Measurements from ENCODE around the gene PTPRM.

The PTPRM gene

DNA sequence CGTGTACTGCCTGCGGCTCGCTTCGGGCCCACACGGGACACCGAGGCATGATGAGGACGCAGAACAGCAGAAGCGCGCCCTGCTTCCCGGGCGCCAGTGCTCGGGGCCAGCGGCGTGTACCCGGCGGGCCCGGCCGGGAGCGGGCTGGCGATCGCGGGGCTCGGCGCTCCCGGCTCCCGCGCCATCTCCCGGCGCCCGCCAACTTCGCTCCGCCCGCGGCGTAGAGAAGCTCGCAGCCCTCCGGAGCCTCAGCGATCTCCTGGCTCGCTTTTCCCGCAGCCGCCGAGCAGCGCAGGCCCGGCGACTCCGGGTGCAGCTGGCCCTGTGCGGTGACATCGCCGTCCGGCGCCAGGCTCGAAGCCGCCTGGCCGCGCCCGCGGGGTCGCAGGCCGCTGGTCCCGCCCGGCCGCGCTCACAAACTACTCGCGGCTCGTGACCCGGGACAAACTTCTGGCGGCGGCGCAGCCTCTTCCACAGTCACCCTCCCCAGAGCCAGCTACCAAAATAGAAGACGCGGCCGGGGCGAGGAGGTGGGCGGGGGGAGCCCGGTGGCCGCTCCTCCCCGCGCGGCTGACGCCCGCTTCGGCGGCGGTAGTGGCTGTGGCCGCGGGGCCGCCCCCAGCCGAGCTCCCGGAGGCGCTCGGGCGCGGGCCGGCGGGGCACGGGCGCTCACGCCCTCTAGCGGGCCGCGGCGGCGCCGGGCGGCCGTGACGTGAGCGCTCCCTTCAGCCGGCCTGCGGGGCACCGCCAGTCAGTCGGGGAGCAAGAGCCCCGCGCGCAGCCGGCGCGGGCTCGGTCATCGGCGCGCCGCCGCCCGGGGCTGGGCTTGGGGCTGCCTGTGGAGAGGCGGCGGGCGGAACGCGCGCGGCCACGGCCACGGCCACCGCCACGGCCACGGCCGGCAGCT, at the start of gene PTPRM:
Gene PTPRM (plus strand): TSS at position 750 of the 907 bp plus-strand sequence. CDS start 503 bp downstream, outside the sequence.
- ATAC-seq (peak; percentile 90), DNase-seq (peak; percentile 58)

DNA sequence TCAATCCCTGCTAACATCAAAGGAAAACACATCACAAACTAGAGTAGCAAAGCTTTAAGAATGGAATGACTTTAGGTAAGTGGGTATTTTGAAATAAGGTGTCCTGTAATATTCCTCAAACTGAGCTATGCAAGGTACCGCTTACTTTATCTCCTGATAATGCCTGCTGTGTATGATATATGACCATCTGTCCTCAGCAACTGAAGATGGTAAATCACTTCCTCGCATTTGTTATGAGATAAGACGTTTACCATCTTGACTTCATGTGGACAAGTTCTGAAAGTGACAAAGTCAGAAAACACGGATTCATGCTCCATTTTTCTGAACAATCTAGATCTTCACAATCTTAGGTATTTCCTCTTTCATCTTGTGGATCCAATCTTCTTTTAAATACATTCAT, 49.3 kb upstream of the PTPRM start:
- DNase-seq (no peak), ATAC-seq (no peak)

DNA sequence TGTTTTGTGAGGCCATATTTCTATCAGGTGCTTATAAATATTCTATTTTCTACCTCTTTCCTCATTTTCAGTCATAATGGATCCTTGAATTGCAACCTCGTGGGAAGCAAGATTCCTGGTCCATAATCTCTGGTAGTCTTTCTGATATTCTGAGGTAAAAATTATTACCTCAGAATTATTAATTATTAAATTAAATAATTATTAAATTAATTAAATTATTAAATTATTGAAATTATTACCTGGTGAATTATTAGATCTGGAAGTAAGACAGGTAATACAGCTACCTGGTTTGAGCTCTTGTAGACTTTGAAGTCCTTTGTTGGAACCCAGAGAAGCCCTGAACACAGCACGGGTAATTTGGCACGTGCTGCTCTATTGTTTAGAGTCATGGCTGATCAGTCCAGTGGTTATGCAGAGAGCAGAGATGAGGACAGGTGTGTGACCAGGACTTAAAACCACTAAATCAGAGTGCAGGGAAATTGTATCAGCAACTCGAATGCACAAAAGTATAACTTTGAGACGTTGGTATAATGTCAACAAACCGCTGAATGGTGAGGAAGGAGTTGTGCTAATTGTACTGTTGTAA, 46.8 kb upstream of the PTPRM start:
- ATAC-seq (no peak), DNase-seq (no peak)

DNA sequence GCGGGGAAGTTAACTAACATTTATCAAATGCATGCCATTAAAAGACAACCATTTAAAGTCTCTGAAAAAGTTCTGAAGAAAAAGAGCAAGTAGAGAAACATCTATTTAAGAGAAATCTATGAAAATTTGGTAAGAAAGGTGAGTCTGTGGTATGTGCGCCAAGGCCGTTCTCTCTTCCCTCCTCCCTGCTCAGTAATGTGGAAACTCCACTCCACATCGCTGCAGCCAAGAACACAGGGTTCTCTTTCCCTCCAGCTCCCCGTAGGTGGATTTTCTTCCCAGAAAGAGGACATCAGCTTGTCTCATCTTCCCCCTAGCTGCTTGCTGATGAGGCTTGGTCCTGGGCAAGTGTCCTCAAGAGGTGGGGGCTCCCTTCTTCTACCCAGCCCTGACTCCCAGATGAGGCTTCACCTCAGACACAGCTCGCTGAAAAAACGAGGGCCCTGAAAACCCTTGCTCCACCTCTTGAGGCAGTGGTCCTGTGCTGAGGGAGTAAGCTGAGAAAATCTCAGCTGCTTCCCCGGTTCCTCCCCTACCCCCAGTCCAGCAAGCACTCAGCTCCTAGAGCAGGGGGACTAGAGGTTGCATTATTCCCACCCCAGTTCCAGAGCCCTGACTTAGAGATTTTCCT, 45.8 kb upstream of the PTPRM start:
- ATAC-seq (no peak), DNase-seq (no peak)

DNA sequence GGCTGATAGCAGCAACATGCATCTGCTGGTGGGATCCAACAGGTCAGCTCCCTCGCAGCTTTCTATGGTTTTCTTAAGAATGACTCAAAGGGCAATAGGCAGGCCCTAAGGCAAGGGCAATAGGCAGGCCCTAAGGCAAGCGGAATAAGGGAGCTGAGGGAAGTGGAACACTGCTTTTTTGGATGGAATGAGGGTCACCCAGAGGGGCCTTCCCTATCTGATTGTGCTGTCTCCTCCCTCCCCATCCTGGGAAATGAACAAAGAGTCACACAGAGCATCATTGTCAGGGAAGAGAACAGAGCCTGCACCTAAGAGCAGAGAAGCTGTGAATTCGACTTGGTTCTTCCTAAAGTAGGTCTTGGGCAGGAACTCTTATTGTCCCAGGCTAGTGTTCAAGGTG, 43.3 kb upstream of the PTPRM start:
- no peak for DNase-seq
- no peak for ATAC-seq

DNA sequence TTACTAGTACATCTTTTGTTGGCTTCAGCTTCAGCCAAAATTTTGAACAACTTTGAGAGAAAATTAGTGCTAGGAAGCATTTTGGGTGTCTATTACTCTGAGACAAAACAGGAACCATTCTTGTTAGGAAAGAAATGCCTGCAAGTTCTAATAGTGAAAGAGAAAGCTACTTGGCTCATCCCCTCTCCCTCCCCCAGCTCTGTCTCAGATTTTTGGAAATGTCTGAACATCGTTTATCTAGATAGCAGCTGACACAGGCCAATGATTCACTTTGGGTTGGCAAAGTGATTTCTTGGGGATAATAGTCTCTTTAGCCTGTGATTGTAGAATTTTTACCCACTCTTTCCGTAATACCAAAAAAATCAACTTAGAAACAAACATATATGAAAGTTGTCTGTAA, 42.3 kb upstream of the PTPRM start:
- DNase-seq: no peak
- no peak for ATAC-seq

DNA sequence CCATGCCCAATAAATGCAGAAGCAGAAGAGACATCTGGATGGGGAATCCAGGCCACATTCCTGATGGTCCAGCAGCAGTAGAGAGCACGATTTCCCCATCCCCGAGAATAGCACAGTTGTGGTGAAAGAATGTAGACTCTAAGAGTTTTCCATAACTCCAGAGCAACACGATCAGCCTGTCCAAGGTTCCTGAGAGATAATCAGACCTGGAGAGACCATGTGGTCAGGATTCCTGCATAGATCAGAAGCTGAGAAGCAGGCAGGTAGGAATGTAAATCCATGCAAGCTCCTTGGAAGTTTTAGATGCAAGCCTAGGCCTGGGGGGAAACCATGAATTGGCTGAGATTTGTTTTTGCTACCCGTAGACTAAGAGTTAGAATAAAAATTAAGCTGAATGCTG, 34.2 kb upstream of the PTPRM start:
- no peak for DNase-seq
- ATAC-seq: no peak

DNA sequence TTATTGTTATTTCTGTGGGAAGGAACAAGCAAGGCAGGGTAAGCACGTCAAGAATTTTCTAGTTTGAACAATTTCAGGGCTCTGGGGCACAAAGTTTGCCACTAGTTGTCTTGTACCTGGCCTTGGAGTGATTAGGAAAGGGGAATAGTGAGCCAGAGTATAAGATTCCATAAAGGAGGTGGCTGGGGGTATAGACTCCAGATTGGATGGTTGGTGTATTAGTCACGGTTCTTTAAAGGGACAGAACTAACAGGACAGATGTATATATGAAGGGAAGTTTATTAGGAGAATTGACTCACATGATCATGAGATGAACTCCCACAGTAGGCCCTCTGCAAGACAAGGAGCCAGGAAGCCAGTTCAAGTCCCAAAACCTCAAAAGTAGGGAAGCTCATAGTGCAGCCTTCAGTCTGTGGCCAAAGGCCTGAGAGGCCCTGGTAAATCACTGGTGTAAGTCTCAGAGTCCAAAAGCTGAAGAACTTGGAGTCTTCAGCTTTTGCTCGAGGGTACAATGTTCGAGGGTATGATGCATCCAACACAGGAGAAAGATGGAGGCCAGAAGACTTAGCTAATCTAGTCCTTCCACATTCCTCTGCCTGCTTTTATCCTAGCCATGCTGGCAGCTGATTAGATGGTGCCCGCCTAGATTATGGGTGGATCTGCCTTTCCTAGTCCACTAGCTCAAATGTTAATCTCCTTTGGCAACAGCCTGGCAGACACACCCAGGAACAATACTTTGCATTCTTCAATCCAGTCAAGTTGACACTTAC, 31.5 kb upstream of the PTPRM start:
- DNase-seq: no peak
- ATAC-seq: no peak

DNA sequence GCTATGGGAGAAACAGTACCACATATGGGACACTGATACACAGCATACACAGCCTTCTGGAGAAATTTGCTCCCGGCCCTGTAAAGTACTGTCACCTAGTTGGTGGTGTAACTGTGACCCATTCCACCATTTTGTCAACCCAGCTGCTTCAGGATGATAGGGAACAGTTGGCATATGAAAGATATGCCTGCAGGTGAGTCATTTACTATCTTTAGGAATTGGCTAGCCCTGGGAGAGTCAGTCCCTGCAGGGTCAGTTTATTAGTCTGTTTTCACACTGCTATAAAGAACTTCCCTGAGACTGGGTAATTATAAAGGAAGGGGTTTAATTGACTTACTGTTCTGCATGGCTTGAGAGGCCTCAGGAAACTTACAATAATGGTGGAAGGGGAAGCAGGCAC, 30.0 kb upstream of the PTPRM start:
- ATAC-seq (no peak), DNase-seq (no peak)

DNA sequence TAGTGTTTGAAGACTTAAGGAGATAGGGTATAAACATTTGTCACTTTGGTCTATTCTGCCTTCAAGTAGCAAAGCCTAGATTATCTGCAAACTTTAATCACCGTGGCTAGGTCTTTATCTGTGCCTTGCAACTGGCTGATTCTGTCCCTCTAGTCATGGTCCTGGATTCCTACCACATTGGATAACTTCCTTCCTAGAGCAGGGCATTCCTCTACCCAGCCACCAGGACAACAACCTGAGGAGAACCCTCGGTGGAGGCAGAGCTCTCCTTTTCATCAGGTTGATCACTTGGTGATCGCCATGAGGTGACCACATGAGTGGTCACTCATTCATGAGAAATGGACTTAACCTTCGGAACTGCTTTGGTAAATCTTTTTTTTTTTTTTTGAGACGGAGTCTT, 25.3 kb upstream of the PTPRM start:
- ATAC-seq (no peak), DNase-seq (no peak)

DNA sequence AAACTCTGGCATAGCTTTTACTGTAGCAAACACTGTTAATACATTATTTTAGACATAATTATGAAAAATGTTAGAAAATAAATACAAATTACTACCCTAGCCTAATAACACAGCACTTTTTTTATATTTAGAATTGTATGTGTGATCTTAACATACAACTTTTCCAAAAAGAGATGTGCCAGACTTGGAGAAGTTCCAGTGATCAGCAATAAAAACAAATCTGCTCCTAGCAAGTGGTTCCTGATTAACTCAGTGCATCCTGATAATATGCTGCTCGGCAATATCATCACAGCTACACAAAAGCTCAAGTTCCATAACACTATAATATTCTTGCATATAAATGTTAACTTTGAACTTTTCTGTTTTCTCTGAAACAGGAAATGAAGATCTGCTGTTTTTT, 22.4 kb upstream of the PTPRM start:
- DNase-seq (no peak), ATAC-seq (no peak)

DNA sequence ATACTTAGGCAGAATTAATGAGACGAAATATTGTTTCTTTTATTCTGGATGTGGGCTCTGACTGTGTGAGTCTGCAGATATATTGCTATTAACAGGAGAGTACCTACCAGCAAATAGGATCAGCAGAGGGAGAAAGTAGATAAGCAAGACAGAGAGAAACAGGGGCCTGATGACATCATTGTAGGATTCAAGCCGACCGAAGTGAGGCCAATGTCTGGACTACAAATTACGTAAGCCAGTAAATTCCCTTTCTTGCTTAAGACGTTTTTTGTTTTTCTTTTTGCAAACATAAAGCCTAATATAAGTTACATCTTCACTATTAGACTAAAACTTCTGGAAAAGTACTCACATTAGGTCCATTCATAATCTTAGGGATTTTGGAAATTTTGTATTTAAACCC, 21.4 kb upstream of the PTPRM start:
- DNase-seq: no peak
- ATAC-seq: no peak

DNA sequence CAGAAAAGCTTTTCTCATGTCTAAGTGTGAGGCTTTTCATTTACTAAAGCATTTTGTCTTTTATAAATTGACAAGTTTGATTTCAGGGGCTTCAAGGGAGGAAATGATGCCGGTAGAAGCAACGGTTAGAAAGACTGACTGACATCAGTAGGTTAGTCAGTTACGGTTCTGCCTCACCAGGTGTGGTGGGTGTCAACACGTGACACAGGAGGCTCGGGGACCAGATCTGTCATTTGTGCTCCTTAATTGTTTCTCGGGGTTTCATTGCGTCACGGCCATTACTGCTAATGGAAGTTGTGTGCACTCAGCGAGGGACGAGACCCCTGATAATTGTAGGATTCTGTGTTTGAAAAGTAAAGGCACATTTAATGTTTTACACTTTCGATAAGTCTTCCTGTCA, 18.9 kb upstream of the PTPRM start:
- ATAC-seq (no peak), DNase-seq (no peak)

DNA sequence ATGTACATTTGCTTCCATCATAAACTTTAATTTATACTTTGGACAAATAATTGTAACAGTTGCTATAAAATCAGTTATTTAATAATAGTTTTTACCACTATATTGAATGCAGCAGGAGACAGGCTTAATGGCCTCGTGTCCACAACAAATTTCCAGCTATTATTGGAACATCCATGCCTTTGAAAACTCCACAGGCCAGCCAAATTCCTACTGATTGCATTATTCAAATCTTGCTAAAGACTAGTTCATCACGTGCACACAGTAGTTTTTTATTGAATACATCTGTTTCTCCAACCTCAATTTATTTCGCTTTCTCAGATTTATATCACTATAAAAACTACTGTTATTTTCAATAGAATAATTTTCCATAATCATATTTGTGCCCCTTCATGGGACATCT, 18.4 kb upstream of the PTPRM start:
- DNase-seq (no peak), ATAC-seq (no peak)

DNA sequence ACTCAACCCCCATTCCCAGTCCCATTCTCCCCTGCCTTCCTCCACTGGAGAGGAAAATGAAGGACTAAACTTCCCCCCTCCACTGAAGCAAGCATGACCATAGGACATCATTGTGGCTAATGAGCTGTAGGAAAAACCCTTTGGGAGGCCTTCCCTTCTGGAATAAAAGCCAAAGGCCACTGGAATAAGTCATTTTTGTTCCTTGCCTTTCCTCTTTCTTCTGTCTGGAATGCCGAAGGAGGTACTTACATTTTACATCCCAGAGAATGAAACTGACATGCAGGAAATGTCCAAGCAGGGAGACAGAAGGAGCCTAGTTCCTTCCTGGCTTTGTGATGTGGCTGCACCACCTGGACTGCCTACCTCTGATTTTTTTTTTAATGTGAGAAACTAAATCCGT, 9.1 kb upstream of the PTPRM start:
- ATAC-seq: no peak
- DNase-seq: no peak

DNA sequence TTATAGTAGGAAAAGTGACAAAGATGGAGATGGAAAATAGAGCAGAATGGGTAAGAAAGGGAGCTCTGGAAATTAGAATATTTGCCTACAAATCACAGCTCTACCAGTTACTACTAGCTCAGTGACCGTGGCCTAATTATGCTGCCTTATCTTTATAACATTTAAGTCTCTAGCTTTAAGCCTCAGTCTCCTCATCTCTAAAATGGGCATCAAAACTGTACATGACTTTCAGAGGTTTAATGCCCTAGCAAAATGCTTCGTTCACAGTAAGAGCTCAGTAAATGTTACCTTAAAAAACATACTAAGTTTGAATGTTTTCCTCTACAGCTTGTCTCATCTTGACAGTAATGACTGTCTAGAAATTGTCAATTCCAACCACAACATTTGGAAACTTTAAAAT, 8.3 kb upstream of the PTPRM start:
- ATAC-seq (no peak), DNase-seq (no peak)

DNA sequence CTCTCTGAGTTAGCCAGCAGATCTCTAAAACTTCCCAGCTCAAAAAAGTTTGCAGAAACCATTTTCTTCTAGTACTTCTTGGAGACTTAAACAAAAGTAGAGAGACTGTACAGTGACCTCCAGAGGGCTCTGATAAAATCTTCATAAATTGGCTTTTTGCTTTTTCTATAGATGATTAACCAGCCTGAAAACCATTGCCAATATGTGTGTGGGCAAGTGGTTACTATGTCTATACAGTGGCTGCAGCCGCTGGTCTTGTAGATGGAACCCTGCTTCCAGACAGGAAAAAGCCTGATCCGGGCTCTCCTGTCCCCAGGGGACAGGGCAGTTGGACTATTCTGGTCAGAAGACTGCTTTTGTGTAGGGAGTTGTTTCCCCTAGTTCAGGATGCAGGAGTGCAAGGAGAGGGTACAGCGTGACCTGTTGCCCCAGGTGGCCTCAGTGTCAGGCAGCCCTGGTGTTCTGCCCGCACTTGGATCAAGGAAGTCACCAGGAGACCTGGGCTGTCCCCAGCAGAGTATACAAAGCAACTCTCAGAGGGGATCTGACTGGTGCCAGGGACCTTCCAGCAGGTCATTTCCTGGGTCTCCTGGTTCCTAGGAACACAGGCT, 7.3 kb upstream of the PTPRM start:
- ATAC-seq (no peak), DNase-seq (no peak)

DNA sequence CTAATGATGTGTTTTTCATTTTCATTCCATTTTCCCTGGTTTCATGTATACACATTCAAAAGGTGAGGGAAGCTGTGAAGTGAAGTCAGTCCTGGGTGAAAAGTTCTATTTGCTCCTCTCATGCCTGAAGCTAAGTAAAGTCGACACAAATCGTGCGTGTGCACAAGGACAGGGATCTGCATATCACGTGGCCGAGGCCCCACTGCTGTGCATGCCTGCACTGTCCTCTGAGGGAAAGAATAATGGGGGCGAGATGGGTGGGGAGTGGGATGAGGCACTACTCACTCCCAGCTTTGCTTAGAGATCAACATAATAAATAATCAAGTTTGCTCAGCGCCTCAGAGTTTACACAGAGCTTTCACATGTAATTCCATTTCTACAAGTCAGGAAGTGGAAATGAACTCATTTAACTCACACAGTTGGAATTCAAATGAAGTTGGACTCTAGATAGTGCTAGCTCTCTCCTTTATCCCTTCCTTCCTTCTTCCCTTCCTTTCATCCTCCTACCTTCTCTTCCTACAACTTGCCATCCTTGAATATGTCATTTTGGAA, 5.1 kb upstream of the PTPRM start:
- DNase-seq (no peak), ATAC-seq (no peak)

DNA sequence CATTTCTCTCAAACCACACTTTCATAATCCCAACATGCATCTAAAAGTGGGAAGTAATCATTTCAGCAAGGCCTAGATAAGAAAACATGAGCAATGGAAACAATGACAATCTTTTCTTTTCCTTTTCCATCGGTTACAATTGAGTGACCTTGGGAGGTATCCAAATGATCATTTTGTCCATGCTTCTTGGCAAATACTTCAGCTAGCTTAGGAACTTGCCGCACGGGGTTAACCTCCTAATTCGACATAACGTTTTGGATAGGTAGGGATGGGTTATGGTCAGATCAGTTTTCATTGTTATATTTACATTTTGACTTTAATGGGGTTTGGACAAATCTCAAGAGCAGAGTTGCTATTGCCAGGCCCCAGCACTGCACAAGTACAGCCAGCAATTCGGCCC, 4.6 kb upstream of the PTPRM start:
- ATAC-seq: no peak
- DNase-seq: no peak

DNA sequence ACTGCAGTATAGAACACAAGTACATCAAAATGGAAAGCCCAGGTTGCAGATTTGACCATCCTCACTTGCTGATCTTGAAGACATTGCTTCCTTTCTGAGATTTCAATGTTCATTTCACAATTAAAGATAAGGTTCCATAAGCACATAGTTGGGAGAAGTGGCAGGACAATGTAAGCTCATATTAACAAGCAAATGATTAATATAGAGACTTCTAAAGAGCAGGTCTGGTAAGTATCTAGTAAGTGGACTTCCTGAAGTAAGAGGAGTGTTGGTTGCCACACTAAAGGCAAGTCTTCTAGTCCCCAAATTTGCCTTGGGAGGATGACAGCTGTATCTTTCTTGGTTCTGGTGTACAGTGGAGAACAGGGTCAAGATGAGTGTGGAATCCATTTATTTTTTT, 1.4 kb upstream of the PTPRM start:
- ATAC-seq: no peak
- DNase-seq: no peak

DNA sequence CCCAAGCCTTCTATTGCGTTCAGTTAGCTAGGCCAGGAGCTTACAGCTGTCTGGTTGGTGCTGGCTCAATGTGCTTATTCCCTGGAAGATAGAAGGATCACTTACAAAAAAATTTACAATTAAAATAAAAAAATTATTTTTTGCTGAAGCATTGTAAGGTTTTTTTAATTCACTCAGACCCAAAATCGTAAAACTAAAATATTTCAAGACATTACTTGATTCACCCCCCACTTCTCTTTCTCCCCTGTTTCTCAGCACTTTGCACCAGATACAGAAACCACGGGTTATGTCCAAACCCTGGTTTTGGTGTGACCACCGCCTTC, 911 bp upstream of the PTPRM start:
- no peak for ATAC-seq
- DNase-seq: no peak

Measured in stimulated activated naive CD8-positive, alpha-beta T cell treated with anti-CD3 and anti-CD28 coated beads, Interleukin-15, Interleukin-2, amounts not matched to agents 100 U/mL and 50 U/mL, for 24 hours (primary cell).